Anterior cingulate cortex (tissue), 58 donors: ENCODE results near the gene SCNM1.

ENCODE experiments used
- DNase-seq, 58 donors: peaks; one replicate each; lab custom pipeline; 2025; lab: John Stamatoyannopoulos, UW

The SCNM1 gene

GRCh38 chr1:151165738-151166504, at the start of gene SCNM1, which contains the start of gene LYSMD1:
SCNM1 (plus strand) TSS chr1:151166144; CDS start chr1:151166153, 9 bp downstream.
LYSMD1 (minus strand) TSS chr1:151165902; CDS start chr1:151165258, 644 bp downstream.
- peak; percentile 88 to 99 (median 96) for DNase-seq

GRCh38 chr1:151124763-151125403, 41.1 kb upstream of the SCNM1 start:
- DNase-seq = no peak

GRCh38 chr1:151128800-151129199, 37.1 kb upstream of the SCNM1 start:
- no peak for DNase-seq

- DNase-seq = peak in 55 of 58 donors; percentile 21 to 90 (median 60)
These were observed 34.9 kb upstream of the SCNM1 start for GRCh38 chr1:151130987-151131586.

GRCh38 chr1:151131701-151132334, 34.1 kb upstream of the SCNM1 start:
- peak in 2 of 58 donors; percentile 7 to 12 for DNase-seq

- DNase-seq = no peak
These were observed 33.5 kb upstream of the SCNM1 start for GRCh38 chr1:151132335-151133017.

- DNase-seq = no peak
These were observed 32.7 kb upstream of the SCNM1 start for GRCh38 chr1:151133018-151133806.

- DNase-seq = no peak
These were observed 31.5 kb upstream of the SCNM1 start for GRCh38 chr1:151134396-151134795.

- no peak for DNase-seq
These were observed 31.0 kb upstream of the SCNM1 start for GRCh38 chr1:151134991-151135390.

GRCh38 chr1:151135433-151136385, 30.2 kb upstream of the SCNM1 start:
- no peak for DNase-seq

- no peak for DNase-seq
These were observed 28.2 kb upstream of the SCNM1 start for GRCh38 chr1:151137789-151138188.

- no peak for DNase-seq
These were observed 23.4 kb upstream of the SCNM1 start for GRCh38 chr1:151142411-151143056.

- DNase-seq = peak in 1 of 58 donors; percentile 44
These were observed 22.9 kb upstream of the SCNM1 start for GRCh38 chr1:151143057-151143435.

- DNase-seq = no peak
These were observed 22.0 kb upstream of the SCNM1 start for GRCh38 chr1:151143986-151144385.

- no peak for DNase-seq
These were observed 21.3 kb upstream of the SCNM1 start for GRCh38 chr1:151144474-151145303.

GRCh38 chr1:151145304-151146071, 20.5 kb upstream of the SCNM1 start:
- DNase-seq = peak in 7 of 58 donors; percentile 24 to 30 (median 28)
